K562 (cell line): ENCODE data around the gene EP300. TPM values are rescaled to one million over a fixed set of nuclear protein-coding genes. Genes with fewer than 3 reads are reported as not detected.

ENCODE experiments used
- ATF2 ChIP-seq: sonication (generic); formaldehyde crosslinking; IDR thresholded peaks from 2 replicates; pipeline ENCODE4 v1.8.1; 2022; ENCODE audit warnings: missing genetic modification reagents
- CREB1 ChIP-seq, 2 experiments: sonication (generic) in 1 of 2; formaldehyde crosslinking in 1 of 2; IDR thresholded peaks; 2 replicates each; pipeline versions ENCODE4 v1.6.1 to v1.8.0; 2012 to 2022; ENCODE audit warnings: inconsistent platforms in 1 of 2, mild to moderate bottlenecking in 1 of 2, missing genetic modification reagents in 1 of 2, moderate library complexity in 1 of 2
- ELF2 ChIP-seq: fragments of 250-450 bp; sonication (Bioruptor Pico); IDR thresholded peaks from 2 replicates; pipeline ENCODE4 v1.5.0; 2021; ENCODE audit warnings: mild to moderate bottlenecking
- ELF4 ChIP-seq: fragments of 450-650 bp; formaldehyde crosslinking; IDR thresholded peaks from 2 replicates; pipeline ENCODE4 v1.4.0; 2022; ENCODE audit warnings: missing genetic modification characterization
- ESRRA ChIP-seq: fragments of 450-650 bp; IDR thresholded peaks from 2 replicates; pipeline ENCODE4 v1.6.1; 2014; ENCODE audit warnings: low read depth, mild to moderate bottlenecking, moderate library complexity, borderline replicate concordance
- FOXJ2 ChIP-seq: fragments of 200-800 bp; sonication (Bioruptor generic); IDR thresholded peaks from 2 replicates; pipeline ENCODE4 v1.6.1; 2016; ENCODE audit warnings: missing genetic modification characterization, missing compliant biosample characterization
- LEF1 ChIP-seq: fragments of 450-650 bp; IDR thresholded peaks from 2 replicates; pipeline ENCODE4 v1.6.1; 2016; ENCODE audit warnings: mild to moderate bottlenecking
- MYC ChIP-seq, 2 experiments: fragments of 250-450 bp in 1 of 2; sonication (Bioruptor Pico) in 1 of 2; IDR thresholded peaks; 2 replicates each; pipeline versions ENCODE4 v1.5.1 to v1.6.1; 2012 to 2021; ENCODE audit warnings: low read depth in 2 of 2, borderline replicate concordance in 1 of 2, improper control_type of control experiment in 1 of 2, low read length in 1 of 2, mild to moderate bottlenecking in 1 of 2, moderate library complexity in 1 of 2
- NEUROD1 ChIP-seq: fragments of 150-350 bp; IDR thresholded peaks from 2 replicates; pipeline ENCODE4 v1.6.1; 2014; ENCODE audit warnings: borderline replicate concordance, low read length, low read depth; ENCODE audit not compliant: partially characterized antibody
- NFIC ChIP-seq: fragments of 450-650 bp; IDR thresholded peaks from 2 replicates; pipeline ENCODE4 v1.6.1; 2017; ENCODE audit warnings: mild to moderate bottlenecking, inconsistent platforms
- NFXL1 ChIP-seq: fragments of 450-650 bp; formaldehyde crosslinking; IDR thresholded peaks from 2 replicates; pipeline ENCODE4 v1.4.0; 2021; ENCODE audit warnings: mild to moderate bottlenecking
- PTBP1 ChIP-seq: fragments of 200-400 bp; formaldehyde crosslinking; IDR thresholded peaks from 2 replicates; pipeline ENCODE4 v1.6.1; 2017; ENCODE audit warnings: low read depth, low read length
- SMARCA4 ChIP-seq: fragments of 450-650 bp; IDR thresholded peaks from 2 replicates; pipeline ENCODE4 v1.6.1; 2016
- STAT6 ChIP-seq: sonication (generic); formaldehyde crosslinking; IDR thresholded peaks from 2 replicates; pipeline ENCODE4 v1.8.1; 2023; ENCODE audit warnings: mild to moderate bottlenecking, missing genetic modification reagents
- XRCC5 ChIP-seq: fragments of 200-400 bp; formaldehyde crosslinking; IDR thresholded peaks from 2 replicates; pipeline ENCODE4 v1.6.1; 2017; ENCODE audit warnings: low read depth, mild to moderate bottlenecking, low read length
- ZBTB2 ChIP-seq: fragments of 450-650 bp; IDR thresholded peaks from 2 replicates; pipeline ENCODE4 v1.6.1; 2016; ENCODE audit warnings: antibody characterized with exemption
- ZBTB9 ChIP-seq: fragments of 450-650 bp; formaldehyde crosslinking; IDR thresholded peaks from 2 replicates; pipeline ENCODE4 v1.4.0; 2020; ENCODE audit warnings: mild to moderate bottlenecking, moderate library complexity
- ZNF449 ChIP-seq: fragments of 250-450 bp; sonication (Bioruptor Pico); IDR thresholded peaks from 2 replicates; pipeline ENCODE4 v1.8.0; 2022; ENCODE audit warnings: moderate library complexity, mild to moderate bottlenecking, inconsistent platforms
- ZNF77 ChIP-seq: fragments of 250-450 bp; sonication (Bioruptor Pico); IDR thresholded peaks from 2 replicates; pipeline ENCODE4 v1.5.0; 2020
- polyA plus RNA-seq, 8 experiments: library from polyadenylated mRNA; depleted of rRNA in 4 of 8; stranded (reverse) in 5 of 8; unstranded in 3 of 8; fragments of >200 nt; fragmentation: Nextera tagmentation in 2 of 8; fragmentation: Illumina TruSeq in 1 of 8; extraction: Ambion mirVana in 2 of 8; extraction: Trizol in 1 of 8; gene quantifications; 2 replicates each; pipeline versions ENCODE4 v1.2.1 to v1.2.3, GENCODE V29; 2011 to 2014; ENCODE audit warnings: inconsistent platforms in 1 of 8, missing spikeins in 1 of 8
- total RNA-seq, 7 experiments: library from RNA; depleted of rRNA in 6 of 7; stranded (reverse); fragments of >200 nt in 6 of 7; fragmentation: Illumina TruSeq in 2 of 7; extraction: Trizol in 2 of 7; gene quantifications; 2 replicates each; pipeline versions ENCODE4 v1.2.1 to v1.2.3, GENCODE V29; 2011 to 2021; ENCODE audit warnings: low replicate concordance in 1 of 7

EP300 gene
- total and polyA plus RNA-seq, 9 of the 15 experiments (the other 6 are each of a cell fraction or from before 2014, with no cell fraction given): 2.2 to 28.6 (median 10.9) TPM

- no peak for TF ChIP-seq ZBTB9 (CRISPR knock-in tag)
- no peak for TF ChIP-seq NFXL1
- TF ChIP-seq ELF4 (CRISPR knock-in tag): peak; percentile 73
- TF ChIP-seq PTBP1: no peak
- TF ChIP-seq ZNF77 (CRISPR knock-in tag): no peak
- no peak; the same call in 1 of the 2 replicates for TF ChIP-seq ESRRA
- TF ChIP-seq CREB1 (IDR thresholded peaks at IDR 0.05): no peak
- TF ChIP-seq CREB1 (CRISPR knock-in tag; IDR thresholded peaks at IDR 0.05): peak; percentile 35; the same call in 1 of the 2 replicates
- no peak for TF ChIP-seq XRCC5
- 0 out of 2 replicates have a peak, but pooled peaks have one; percentile 31 for TF ChIP-seq LEF1
- TF ChIP-seq ZNF449 (CRISPR knock-in tag): no peak
- peak; percentile 77 for TF ChIP-seq FOXJ2 (tag)
- no peak for TF ChIP-seq SMARCA4
- no peak for TF ChIP-seq ZBTB2
- peak; percentile 21; the same call in 1 of the 2 replicates for TF ChIP-seq NFIC
- TF ChIP-seq ATF2: no peak
- TF ChIP-seq STAT6 (CRISPR knock-in tag): no peak
- peak; percentile 40; the same call in 1 of the 2 replicates for TF ChIP-seq MYC (IDR thresholded peaks at IDR 0.05; ENCODE audit: low read depth, low read length)
- TF ChIP-seq MYC (CRISPR knock-in tag; IDR thresholded peaks at IDR 0.05; ENCODE audit: borderline replicate concordance, low read depth): no peak
- peak; percentile 23 for TF ChIP-seq NEUROD1
- TF ChIP-seq ELF2: no peak
Measured at GRCh38 chr22:41091132-41092022, 1.0 kb upstream of the EP300 start (continued).
